ENCODE results near the gene UXT.
"Not testable (repeated sequence)": the region's sequence is repeated elsewhere in the genome, so short reads cannot be mapped to it uniquely, and the experiment has no call there.

UXT gene

DNA sequence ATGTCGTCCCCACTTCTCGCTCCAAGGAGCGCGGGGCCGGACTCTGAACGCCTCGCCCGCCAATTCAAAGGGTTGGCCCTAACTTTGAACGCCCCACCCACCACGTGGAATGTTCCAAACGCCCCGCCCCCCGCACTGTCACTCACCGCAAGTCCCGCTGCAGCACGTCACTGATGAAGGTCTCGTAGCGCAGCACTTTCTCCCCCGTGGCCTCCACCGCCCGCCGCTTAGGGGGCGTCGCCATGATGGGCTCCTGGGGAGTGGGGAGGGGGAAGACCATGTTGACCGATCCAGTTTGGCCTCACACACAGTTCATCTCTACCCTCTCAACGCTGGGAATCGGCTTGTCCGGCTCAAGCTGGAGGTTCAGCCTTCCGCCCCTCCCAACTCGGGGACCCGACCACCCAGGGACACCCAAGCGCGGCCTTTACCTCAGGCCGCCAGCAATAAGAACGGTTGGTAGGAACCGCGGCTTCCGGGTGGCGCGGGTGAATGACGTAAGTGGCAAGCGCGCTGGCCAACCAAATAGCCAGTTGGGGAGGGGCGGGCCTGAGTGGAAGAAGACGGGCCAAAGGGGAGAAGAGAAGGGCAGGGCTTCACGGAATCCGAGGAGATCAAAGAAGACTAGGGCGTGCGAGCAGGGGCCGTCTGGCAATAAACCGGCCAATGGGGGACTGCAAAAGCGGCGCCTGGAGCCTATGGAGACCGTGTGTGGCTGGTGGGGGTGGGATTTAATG lies at the start of gene UXT:
Gene UXT (minus strand): TSS at position 497 of the 737 bp plus-strand sequence. CDS start 253 bp downstream, at position 244.
- peak; percentile 81 to 98 (median 86) for DNase-seq
- intact Hi-C loops (cut with DNase I): loop anchor here (10.0 kb wide), 1 partner anchor 366 kb away; no protein-coding TSS in a partner anchor

DNA sequence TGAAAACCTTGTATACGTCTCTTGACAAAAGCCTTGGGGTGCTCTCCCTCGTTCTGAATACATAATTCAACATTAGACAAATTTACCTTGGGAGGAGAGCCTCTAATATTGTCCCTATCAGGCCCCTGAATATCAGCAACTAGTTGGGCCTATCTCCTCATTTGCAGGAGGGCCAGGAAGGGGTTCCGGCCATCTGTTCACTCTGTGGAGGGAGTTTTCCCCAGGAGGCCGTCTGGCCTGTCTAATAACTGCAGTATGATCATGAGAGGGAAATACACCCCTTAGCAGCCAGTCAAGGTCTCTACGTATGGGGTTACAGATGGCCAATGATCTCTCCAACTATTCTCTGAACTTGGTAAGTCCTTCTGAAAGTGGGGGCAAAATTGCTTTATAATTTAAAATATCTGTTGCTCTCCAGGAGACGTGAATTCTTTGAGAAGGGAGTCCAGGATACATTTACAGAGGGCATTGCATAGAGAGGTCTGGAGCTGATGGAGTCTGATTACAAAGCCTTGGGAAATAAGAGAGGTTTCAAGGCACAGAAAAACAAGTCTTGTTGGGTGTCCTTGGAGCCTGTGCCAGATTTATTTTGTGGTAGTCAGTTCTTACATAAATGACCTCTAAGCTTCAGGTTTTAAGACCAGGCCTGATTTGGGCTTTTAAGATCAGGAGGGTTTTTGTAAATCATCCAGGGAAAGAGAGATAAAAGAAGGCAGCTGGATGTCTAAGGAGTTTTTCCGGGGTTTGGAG lies 48.2 kb upstream of the UXT start:
- intact Hi-C loops (cut with DNase I): no loop called here
- no peak for DNase-seq

DNA sequence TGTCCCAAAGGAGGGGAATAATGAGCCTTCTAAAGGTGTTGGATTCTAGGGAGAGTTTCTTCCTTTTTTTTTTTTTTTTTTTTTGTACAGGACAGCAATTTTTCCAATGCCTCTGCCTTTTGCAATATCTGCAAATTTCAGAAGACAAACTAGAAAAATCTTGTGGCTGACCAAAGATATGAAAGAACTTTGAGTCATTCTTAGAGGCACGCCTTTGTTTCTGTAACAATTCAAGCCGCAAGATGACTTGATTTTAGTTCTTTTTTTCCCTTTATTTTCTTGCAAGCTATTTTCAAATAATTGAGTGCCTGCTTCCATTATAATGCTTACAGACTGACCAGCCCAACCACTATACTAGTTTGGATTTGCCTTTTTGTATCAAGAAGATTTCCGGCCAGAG lies 47.6 kb upstream of the UXT start:
- DNase-seq: no peak
- intact Hi-C loops (cut with DNase I): no loop called here

DNA sequence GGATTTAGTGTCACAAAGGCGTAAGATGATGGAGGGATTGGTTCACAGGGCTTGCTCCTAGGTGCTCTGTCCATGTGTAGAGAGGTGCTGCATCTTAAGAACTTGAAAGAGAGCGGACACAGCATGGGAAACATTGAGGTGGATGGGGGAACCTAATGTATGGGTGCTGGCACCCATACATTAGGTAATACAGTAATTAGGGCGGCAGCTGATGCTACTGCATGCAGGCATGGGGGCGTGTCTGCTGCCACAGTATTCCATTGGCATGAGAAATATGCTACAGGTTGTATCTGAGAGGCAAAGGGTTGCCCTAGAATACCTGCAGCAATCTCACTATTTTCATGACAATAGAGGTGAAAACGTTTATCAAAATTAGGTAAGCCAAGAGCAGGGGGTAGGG lies 45.8 kb upstream of the UXT start:
- intact Hi-C loops (cut with DNase I): no loop called here
- no peak for DNase-seq

- no peak for DNase-seq
- intact Hi-C loops (cut with DNase I): no loop called here
Observed at GRCh38 chrX:47697181-47697580, 38.2 kb upstream of the UXT start.

DNA sequence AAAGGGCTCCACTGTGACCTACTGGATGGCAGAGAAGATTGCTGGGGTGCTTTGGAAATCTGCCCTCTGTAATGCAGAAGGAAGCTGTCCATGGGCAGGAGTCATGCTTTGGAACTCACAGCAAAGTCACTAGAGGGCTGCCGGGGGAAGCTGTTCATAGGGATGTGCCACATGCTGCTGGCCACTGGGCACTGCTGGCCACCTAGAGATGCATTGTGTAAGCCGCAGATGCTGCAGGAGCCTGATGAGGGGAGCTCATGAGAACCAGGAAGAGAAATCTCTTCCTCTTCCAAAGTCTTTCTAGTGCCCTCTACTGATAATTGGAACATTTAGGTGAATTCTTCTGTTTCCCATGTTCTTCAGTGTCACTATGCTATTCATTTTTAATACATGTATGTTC lies 31.2 kb upstream of the UXT start:
- intact Hi-C loops (cut with DNase I): no loop called here
- DNase-seq: no peak

DNA sequence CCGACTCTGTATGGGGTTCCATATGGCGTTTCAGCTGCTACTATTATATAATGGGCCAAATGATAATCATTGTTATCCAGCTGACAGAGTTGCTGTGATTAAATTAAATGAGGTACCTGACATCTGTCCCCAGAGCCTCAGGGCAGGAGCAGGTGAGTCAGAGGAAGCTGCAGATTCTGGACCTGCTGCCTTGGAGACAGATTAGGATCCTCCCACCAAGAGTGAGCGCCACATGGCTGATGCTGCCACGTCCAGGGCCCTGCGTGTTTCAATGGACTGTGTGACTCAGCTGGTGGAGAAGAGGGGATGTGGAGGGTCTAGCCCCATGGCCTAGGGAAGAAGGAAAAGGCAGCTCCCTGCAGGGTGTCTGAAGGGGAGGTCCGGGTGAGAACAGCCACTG lies 28.3 kb upstream of the UXT start:
- DNase-seq: no peak
- intact Hi-C loops (cut with DNase I): no loop called here

DNA sequence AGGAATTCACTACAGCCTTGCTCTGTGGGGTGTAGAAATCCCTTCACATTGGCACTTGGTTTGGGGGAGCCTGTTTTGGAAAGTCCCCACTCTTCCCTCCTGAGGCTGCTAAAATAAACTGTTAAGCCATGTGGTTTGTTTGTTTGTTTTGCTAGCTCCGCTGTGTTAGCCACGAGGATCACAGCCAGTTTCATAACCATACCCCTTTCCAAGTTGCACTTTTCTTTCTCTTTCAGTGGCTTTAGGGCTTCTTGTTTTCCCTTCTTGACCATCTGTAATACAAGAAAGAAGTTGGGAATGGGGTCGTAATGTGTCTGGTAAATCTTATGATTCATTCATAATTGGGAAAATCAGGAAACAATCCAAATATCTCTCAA lies 24.8 kb upstream of the UXT start:
- no peak for DNase-seq
- intact Hi-C loops (cut with DNase I): no loop called here

DNA sequence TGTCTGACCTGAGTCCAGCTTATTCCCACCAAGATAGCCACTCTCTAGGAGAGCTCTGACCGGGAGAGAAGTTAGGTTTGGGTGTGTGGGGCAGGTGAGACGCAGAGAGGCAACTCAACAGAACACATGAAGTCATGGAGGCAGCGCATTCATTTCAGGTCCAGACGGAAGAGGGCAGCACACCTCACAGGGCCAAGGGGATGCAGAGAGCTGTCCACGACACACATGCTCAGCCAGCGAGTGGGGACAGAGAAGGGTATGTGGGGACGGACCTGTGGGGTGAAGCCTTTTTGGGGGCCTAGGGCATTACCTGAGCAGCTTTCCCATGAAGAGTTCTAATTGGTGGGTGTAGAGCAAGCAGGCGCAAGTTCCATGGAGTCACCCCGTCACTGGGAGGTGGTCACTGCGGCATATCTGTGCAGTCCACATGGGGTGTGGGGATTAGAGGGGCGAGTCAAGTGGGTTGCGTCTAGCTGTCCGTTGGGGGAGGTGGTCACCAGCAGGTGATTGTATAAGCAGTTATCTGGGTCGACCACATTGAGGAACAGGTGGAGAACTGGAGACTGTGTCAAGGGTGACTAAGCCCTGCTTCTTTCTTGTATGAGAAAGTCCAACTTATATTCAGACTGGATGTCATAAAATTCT lies 24.3 kb upstream of the UXT start:
- intact Hi-C loops (cut with DNase I): no loop called here
- no peak for DNase-seq

GRCh38 chrX:47675959-47676859 lies 17.2 kb upstream of the UXT start:
- intact Hi-C loops (cut with DNase I): not testable (repeated sequence)

DNA sequence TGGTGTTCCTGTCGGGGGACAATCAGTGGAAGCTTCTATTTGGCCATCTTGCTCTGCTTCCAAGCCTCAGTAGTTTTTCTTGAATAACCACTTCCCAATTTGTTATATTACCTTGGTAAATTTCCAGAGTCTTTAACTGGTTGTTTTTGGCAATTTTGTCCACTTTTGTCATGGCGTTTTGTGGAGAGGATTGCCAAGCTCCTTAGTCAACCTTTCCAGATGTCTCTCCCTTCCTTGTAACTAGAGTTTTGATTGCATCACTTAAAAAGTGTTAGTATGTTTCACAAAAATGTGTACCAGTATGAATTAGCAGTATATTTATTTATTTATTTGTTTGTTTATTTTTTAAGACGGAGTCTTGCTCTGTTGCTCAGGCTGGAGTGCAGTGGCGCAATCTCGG lies 15.8 kb upstream of the UXT start:
- DNase-seq: no peak
- intact Hi-C loops (cut with DNase I): no loop called here

More at GRCh38 chrX:47675959-47676859, 17.2 kb upstream of the UXT start:
- not testable (repeated sequence) for DNase-seq

DNA sequence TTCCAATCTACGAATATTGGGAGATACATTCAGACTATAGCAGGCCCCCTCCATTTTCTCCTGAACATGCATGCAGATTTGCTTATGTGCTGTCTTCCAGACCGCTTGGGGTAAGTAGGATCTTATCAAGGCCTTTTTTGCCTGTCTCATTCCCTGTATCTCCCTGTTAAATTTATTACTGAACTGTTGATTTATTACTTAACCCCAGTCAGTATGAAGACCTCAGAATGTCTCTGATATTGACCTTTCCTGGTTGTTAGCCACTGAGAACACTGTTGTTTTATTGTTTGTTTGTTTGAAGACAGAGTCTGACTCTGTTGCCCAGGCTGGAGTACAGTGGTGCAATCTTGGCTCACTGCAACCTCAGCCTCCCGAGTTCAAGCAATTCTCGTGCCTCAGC lies 6.8 kb upstream of the UXT start:
- intact Hi-C loops (cut with DNase I); DNase-seq: not testable (repeated sequence)

- intact Hi-C loops (cut with DNase I): no loop called here
Observed at GRCh38 chrX:47664737-47665136, 5.8 kb upstream of the UXT start.

GRCh38 chrX:47662144-47662657 lies 3.2 kb upstream of the UXT start:
- DNase-seq: no peak
- intact Hi-C loops (cut with DNase I): no loop called here

More at GRCh38 chrX:47664737-47665136, 5.8 kb upstream of the UXT start:
- DNase-seq: no peak

- intact Hi-C loops (cut with DNase I): no loop called here
- no peak for DNase-seq
Observed at GRCh38 chrX:47661539-47661938, 2.6 kb upstream of the UXT start.

DNA sequence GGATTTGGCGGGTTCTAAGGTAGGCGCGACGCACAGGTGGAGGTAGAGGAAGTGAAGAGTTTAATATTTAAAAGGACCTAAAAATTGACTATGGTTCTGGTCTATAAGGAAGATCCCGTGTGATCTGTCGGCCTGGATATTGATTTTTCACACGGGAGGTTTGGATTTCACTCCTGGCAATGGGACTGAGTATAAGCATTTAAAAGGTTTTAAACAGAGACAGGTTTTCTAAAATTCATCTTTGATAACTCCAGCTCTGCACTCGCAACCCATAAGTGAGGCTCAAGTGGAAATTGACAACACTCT lies 394 bp upstream of the UXT start:
- intact Hi-C loops (cut with DNase I): loop anchor here (10.0 kb wide), 1 partner anchor 365 kb away; no protein-coding TSS in a partner anchor

GRCh38 chrX:47658301-47658683 lies 688 bp downstream of the UXT start:
- peak in 1 of 10 donors; percentile 95 for DNase-seq
- intact Hi-C loops (cut with DNase I): loop anchor here (10.0 kb wide), 1 partner anchor 367 kb away; no protein-coding TSS in a partner anchor

More for the DNA sequence above, 394 bp upstream of the UXT start:
- no peak for DNase-seq

GRCh38 chrX:47651043-47651905 lies 7.7 kb downstream of the UXT start:
- no peak for DNase-seq
- intact Hi-C loops (cut with DNase I): loop anchor here (10.0 kb wide), 1 partner anchor 374 kb away; no protein-coding TSS in a partner anchor

Data from posterior cingulate gyrus (tissue), 11 donors.